ENCODE results near the gene DYNC1H1. TPM values are rescaled to one million over a fixed set of nuclear protein-coding genes. Genes with fewer than 3 reads are reported as not detected.
A peak's percentile ranks its signal among the peaks of the same experiment; 100 is the strongest.

Gene DYNC1H1
- total RNA-seq, 1 experiment from 2014 or later = 264 TPM

- no peak for DNase-seq (ENCODE audit: low read depth)
These were observed 19.9 kb upstream of the DYNC1H1 start for GRCh38 chr14:101944451-101944850.

DNA sequence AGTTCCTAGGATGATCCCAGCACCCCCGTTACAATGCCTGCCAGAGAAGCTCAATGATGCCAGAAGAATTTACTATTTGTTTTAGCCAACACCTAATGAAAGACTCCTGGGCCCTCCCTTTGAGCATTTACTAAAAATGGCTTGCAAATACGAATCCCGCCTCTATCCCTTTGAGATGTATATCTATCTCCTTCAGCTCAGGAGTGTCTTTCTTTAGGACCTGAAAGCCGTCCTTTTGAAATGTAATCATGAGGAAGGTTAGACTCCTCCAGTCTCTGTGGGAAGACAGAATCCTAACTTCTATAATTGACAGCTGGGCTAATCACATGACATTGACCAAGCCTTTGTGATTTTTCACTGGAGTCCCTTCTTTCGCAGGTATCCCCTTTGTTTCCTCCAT, 19.2 kb upstream of the DYNC1H1 start:
- no peak for DNase-seq (ENCODE audit: low read depth)

DNA sequence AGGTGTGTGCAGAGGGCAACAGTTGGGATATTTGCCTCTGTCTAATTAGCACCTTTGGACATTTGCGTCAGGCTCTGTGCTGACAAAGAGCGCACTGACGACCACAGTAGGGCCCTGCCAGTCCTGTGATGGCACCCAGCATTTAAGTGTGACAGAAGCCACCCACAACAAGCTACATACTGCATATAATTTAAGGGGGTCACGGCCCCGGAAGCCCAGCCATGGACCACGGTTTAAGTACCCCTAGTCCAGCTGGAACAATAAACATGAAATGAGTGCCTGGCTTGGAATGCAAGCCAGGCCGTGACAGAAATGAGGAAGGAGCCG, 16.8 kb upstream of the DYNC1H1 start:
- DNase-seq (ENCODE audit: low read depth) = no peak

DNA sequence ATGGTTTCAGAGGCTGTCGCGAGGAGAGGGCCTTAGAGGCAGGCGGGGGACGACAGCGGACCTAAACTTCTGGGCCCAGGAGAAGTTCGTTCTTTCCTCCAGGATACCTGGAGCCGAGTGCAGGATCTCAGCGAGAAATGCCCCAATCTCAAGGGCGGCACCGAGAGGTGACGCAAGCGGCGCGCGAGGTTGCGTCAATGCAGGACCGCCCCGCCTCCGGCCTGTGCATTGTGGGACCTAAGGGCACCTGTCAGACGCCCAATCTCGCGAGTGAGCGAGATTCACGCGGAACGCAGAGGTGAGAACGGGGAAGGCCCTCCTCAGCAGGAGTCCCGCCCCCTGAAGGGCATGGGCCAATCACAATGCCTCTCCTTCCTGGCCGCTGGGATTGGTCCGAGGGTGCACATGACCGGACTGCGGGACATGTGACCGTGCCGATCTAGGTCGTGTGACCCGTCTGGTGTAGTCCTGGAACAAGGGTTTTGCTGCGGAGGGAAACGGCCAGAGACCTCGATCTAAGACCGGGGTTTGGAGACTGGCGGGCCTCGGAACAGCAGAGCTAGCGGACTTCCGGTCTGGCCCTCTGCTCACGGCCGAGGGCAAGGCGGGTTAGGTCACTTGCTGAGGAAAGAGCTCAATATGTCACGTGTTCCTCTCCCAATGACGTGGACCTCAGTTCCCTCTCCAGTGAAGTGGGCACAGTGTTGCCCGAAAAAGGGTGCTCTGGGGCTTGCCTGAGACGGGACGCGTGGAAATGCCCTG, 16.3 kb upstream of the DYNC1H1 start:
- peak; percentile 100 for DNase-seq (ENCODE audit: low read depth)

DNA sequence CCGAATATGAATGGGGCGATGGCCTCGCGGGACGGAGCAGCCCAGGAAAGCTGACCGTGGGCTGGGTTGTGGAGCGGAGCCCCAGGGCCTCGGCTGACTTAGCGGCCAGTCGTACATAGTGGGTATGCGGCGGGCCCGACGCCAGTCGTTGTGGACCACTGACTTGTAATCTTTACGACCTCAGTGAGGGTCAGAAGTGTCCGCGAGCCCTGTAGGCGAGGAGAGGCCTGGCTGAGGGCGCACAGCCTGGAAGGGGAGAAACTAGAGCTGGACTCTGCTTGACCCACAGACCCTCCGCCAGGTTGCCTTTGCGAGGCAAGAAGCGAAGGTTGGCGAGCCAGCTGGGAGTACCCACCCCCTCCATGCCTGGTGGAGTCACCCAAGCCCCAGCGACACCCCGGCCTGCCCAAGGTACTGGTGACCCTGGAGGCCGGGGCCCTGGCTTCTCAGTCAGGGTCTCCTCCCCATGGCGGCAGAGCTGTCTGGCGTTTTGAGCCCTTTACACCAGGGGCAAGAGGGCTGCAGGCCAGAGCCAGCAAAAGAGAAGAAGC, 15.6 kb upstream of the DYNC1H1 start:
- DNase-seq (ENCODE audit: low read depth) = no peak

- DNase-seq (ENCODE audit: low read depth) = no peak
These were observed 14.3 kb upstream of the DYNC1H1 start for GRCh38 chr14:101950100-101950499.

GRCh38 chr14:101950516-101951215, 13.7 kb upstream of the DYNC1H1 start:
- no peak for DNase-seq (ENCODE audit: low read depth)

GRCh38 chr14:101953151-101953550, 11.2 kb upstream of the DYNC1H1 start:
- DNase-seq (ENCODE audit: low read depth) = no peak

- DNase-seq (ENCODE audit: low read depth) = no peak
These were observed 9.9 kb upstream of the DYNC1H1 start for GRCh38 chr14:101954501-101954900.

DNA sequence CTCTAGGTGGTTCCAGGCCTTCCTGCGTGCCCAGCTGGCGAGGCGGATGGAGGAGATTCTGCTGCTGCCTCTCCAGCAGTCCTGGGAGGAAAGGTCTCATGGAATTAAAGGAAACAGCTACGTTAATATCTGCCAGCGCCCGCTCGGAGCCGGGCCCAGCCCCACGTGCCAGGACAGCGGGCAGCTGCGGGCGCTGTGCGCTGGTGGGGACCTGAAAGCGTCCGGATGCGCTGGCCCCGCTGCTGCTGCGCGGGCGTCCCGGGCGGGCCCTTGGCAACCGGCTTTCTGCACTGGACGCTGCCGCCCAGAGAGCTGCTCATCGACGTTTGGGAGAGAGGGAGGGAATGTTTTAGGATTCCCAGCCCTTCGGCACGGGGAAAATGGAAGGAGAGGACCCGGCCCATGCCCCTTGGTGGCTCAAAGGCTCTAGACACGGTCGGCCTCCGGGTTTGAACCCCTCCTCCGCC, 8.6 kb upstream of the DYNC1H1 start:
- DNase-seq (ENCODE audit: low read depth) = no peak

- no peak for DNase-seq (ENCODE audit: low read depth)
These were observed 8.0 kb upstream of the DYNC1H1 start for GRCh38 chr14:101956179-101956885.

DNA sequence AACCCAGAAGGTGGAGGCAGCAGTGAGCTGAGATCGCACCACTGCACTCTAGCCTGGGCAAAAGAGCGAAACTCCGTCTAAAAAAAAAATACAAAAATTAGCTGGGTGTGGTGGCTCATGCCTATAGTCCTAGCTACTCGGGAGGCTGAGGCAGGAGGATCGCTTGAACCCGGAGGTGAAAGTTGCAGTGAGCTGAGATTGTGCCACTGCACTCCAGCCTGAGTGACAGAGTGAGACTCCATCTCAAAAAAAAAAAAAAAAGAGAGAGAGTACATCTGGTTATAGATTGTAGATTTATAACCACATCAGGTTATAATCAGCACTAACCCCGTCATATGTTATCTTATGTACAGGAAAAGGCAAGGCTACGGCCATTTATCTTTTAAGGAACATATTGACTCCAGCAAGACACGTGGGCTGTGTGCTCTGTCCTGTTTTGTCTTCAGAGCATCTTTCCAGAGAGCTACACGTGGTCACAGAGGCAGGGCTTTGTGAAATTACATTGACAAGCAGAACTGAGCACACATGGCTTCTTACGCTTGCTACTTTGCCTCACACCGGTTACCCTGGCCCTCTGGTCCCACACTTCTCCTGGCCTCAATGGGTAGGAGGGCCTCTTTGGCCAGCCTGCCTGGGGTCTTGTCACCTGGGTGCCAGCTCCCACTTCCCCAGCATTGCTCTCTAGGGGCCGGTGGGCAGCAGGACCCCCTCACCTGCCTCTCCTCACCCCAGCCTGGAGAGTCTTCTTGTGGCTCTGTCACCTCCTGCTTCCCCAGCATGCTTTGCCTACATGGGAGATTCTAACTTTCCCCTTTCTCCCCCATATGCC, 6.8 kb upstream of the DYNC1H1 start:
- no peak for DNase-seq (ENCODE audit: low read depth)

- no peak for DNase-seq (ENCODE audit: low read depth)
These were observed 5.8 kb upstream of the DYNC1H1 start for GRCh38 chr14:101958418-101959180.

DNA sequence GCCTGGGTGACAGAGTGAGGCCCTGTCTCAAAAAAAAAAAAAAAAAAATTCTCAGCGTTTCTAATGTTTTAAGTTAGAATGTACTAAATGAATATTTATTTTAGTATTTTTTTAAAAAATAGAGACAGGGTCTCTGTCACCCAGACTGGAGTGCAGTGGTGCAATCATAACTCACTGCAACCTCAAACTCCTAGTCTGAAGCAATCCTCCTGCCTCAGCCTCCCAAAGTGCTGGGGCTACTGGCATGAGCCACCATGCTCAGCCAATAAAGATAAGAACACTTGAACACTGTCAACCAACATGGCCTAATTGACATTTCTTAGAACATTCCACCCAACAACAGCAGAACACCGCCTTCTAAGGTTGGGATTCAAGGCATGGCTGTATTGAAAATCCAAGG, 5.1 kb upstream of the DYNC1H1 start:
- DNase-seq (ENCODE audit: low read depth) = no peak

DNA sequence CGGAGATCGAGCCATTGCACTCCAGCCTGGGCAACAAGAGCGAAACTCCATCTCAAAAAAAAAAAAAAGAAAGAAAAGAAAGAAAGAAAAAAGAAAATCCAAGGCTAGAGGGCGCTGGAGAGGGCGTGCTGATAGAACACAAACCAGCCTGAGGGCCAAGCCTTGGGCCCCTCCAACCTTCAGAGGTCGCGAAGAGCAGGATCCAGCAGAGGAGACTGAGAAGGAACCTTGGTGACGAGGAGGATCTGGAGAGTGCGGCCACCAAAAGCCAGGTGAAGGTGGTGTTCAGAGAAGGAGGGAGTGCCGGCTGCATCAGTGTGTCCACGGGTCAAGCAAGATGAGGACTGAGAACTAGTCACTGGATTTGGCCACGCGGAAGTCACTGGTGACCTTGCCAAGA, 4.1 kb upstream of the DYNC1H1 start:
- DNase-seq (ENCODE audit: low read depth) = no peak

DNA sequence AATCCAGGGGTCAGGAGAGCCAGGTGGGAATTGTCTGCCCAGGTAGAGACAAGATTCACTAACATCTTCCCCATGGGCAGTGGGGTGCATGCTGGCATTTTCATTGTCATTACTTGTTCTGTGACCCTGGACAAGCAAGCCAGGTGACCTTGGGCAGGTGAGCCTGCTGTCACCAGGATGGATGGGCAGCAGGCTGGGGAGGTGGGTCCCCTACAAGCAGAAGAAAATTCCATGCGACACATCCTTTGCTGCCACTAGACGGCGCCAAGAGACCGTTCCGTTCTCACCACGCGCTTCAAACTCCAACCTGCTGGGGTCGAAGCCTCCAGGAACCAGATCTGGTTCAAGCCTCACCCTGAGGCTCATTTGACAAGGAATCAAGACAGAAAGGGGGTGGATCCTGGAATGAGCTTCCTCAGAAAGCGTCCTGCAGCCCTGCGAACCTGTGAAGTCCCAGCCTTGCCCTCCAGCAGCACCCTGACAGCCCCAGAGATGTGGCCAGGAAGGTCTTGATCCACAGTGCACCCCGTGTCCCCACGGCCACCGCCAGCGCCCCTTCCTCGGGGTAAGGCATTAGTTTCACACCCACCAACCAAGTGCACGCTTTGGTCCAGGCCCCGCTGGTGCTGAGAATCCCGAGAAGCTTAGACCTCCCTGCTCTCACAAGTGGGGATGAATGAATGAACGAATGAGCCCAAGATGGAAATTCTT, 3.2 kb upstream of the DYNC1H1 start:
- DNase-seq (ENCODE audit: low read depth) = peak; percentile 91

GRCh38 chr14:101961746-101962502, 2.4 kb upstream of the DYNC1H1 start:
- no peak for DNase-seq (ENCODE audit: low read depth)

DNA sequence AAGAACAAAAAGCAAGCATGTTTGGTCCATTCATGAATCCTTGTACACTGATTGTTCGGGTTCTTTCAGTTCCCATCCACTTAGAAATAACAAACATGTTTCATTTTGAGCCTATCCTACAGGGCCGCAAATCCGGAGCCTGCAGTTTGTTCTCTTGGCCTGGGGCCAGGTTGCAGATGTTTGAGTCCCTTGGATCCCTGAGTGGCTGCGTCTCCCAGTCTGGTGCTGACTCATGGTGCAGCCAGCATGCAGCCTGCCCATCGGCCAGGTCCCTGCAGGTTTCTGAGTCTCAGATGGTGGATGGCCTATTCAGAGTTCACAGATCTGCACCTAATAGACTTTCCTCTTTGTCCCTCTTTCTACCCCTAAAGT, 1.9 kb upstream of the DYNC1H1 start:
- peak; percentile 96 for DNase-seq (ENCODE audit: low read depth)

- DNase-seq (ENCODE audit: low read depth) = no peak
These were observed 1.3 kb upstream of the DYNC1H1 start for GRCh38 chr14:101963052-101963451.
